ENCODE results near the gene DLX5.
A peak's percentile ranks its signal among the peaks of the same experiment; 100 is the strongest.

DLX5 gene

DNA sequence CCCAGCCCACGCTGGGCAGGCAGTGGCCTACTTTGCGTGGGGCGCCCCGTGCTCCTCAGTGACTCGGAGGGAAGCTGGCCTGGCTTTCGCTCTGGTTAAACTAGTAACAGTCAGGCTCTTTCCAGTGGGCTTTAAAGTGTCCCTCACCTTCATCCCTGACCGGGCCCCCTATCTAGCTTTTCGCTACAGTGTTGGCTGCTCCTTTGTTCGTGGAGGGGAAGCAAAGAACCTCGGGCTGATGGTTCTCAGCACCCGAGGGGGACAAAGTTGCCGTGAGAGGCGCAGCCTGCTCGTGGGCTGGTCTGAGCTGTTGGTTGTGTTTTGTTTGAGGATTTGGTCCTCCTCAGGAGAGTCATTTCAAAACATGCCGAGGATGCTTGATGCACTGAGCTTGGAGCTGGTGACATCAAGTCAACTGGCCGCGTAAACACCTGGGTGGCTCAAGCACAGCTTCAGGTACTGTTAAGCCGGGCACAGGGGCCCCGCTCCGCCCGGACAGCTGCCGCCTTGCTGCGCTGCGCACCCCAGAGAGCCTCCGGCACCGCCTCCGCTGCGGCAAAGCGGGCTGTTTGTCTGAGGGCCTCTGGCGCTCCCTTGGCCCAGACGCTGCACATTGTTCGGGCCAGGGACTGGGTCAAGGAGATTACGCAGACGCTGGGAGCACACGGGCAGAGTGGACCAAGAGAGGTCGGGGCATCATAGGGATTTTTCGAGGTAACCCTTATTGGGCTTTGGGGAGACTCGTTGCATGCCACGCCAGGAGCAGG is 17.6 kb downstream of the DLX5 start:
- H3K4me3 ChIP-seq (ENCODE audit: low read depth, low read length): no peak overlapping the region
- no peak for DNase-seq (ENCODE audit: low read depth)
- TF ChIP-seq, protein P1, sequence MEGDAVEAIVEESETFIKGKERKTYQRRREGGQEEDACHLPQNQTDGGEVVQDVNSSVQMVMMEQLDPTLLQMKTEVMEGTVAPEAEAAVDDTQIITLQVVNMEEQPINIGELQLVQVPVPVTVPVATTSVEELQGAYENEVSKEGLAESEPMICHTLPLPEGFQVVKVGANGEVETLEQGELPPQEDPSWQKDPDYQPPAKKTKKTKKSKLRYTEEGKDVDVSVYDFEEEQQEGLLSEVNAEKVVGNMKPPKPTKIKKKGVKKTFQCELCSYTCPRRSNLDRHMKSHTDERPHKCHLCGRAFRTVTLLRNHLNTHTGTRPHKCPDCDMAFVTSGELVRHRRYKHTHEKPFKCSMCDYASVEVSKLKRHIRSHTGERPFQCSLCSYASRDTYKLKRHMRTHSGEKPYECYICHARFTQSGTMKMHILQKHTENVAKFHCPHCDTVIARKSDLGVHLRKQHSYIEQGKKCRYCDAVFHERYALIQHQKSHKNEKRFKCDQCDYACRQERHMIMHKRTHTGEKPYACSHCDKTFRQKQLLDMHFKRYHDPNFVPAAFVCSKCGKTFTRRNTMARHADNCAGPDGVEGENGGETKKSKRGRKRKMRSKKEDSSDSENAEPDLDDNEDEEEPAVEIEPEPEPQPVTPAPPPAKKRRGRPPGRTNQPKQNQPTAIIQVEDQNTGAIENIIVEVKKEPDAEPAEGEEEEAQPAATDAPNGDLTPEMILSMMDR (IDR thresholded peaks at IDR 0.05; ENCODE audit: insufficient read depth, low read depth, low read length, missing control alignments): no peak

DNA sequence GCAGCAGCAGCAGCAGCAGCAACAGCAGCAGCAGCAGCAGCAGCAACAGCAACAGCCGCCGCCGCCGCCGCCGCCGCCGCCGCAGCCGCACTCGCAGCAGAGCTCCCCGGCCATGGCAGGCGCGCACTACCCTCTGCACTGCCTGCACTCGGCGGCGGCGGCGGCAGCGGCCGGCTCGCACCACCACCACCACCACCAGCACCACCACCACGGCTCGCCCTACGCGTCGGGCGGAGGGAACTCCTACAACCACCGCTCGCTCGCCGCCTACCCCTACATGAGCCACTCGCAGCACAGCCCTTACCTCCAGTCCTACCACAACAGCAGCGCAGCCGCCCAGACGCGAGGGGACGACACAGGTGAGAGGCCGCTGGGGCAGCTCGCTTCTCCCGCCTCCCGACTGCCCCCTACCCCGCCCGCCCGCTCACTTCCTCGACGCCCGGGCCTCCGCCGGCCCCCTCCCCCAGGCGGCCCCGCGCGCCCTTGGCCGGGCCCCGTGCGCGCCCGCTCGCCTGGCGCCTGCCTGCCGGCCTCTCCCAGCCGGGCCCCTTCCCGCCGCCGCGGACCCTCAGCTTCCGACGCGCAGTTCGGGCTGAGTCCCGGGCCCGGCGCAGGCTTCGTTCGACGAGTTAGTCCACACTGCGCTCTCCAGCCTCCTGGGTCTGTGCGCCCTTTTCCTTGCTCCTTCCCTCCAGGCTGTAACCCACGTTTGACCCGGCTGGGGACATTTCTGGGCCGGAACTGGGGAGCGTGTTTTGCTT is 18.4 kb downstream of the DLX5 start:
- H3K4me3 ChIP-seq (ENCODE audit: low read depth, low read length): 0 out of 2 replicates have a peak overlapping the region, but pooled peaks have one; percentile 28
- TF ChIP-seq, protein P1 (IDR thresholded peaks at IDR 0.05; ENCODE audit: insufficient read depth, low read depth, low read length, missing control alignments): no peak
- DNase-seq (ENCODE audit: low read depth): peak; percentile 41

DNA sequence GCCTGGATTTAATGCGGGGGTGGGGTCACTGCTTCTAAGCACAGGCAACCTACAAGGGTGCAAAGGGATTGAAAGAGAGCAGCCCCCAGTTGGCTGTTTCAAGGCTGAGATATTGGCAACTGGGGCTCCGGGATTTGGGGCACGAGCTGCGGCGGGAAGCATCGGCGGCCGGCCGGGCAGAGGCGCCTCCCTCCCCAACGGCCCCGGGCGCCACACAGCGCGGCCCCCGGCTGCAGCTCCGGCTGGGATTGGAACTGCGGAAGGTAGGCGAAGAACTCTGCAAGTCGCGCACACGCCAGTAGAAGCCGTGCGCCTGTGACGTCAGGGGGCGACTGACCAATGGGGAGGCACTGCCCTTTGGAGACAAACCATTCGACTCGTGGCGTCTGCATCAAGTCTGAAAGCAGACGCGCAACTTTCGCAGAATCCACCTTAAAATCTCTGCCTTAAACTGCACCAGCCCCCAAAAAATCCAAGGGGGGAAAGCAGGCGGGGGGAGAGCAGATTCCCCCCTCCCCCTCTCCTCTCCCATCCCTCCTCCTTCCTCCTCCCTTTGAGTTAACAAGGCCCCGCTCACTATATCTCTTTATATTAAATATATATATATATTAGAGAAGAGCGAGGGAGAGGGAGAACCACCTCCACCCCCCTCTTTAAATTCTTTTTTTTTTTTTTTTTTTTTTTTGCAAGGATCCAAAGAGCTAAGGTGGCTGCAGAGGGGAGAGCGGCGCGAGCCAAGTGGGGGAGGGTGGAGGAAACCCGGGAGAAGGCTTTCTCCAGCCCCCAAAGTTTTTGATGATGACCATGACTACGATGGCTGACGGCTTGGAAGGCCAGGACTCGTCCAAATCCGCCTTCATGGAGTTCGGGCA is 19.2 kb downstream of the DLX5 start, which contains the start of gene DLX6:
TSS of gene DLX6 (plus strand) at position 371 of the 872 bp plus-strand sequence. CDS start at position 796, 425 bp downstream.
- DNase-seq (ENCODE audit: low read depth): peak; percentile 37
- TF ChIP-seq, protein P1 (IDR thresholded peaks at IDR 0.05; ENCODE audit: insufficient read depth, low read depth, low read length, missing control alignments): no peak
- peak within 1 kb of the TSS; percentile 28; the same call in 1 of the 2 replicates for H3K4me3 ChIP-seq (ENCODE audit: low read depth, low read length)

DNA sequence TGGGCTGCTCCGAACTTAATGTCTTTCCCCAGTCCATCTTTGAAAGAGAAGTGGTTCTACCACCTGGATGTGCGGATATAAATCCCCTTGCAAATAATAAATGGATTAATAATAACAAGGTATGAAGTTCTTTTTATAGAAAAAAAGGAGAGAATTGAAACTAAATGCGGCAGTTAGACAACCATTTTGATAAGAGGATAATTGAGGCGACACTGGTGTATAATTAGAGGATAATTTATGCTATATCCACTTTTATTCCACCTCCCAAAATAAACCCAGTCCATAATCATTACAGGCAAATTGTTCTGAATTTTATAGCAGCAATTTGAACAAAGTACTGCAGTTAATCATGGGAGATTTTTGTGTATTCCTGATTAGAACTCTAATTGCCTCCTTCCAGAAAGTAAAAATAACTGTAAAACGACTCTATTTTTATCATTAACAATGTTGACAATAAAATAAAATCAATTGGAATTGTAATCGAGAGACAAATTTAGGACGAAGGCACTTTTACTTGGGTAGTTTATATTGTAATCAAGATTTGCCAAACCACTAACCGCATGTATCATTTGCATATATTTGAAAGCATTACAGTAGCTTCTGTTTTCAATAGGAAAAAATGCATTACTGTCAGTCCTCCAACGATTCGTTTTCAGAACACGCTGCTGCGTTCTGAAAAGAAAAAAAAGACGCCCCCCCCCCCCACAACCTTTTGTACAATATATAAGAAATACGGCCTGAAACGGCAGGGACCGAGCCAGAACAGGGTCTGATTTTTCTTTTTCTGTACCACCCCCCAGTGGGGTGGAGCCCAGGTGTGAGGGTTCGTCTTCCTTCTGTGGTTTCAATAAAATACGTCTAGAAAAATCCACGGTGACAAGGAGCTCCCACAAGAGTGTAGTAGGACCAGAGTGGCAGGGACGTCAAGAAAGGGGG is 20.1 kb downstream of the DLX5 start:
- DNase-seq (ENCODE audit: low read depth): no peak
- TF ChIP-seq, protein P1 (IDR thresholded peaks at IDR 0.05; ENCODE audit: insufficient read depth, low read depth, low read length, missing control alignments): no peak
- H3K4me3 ChIP-seq (ENCODE audit: low read depth, low read length): no peak overlapping the region

DNA sequence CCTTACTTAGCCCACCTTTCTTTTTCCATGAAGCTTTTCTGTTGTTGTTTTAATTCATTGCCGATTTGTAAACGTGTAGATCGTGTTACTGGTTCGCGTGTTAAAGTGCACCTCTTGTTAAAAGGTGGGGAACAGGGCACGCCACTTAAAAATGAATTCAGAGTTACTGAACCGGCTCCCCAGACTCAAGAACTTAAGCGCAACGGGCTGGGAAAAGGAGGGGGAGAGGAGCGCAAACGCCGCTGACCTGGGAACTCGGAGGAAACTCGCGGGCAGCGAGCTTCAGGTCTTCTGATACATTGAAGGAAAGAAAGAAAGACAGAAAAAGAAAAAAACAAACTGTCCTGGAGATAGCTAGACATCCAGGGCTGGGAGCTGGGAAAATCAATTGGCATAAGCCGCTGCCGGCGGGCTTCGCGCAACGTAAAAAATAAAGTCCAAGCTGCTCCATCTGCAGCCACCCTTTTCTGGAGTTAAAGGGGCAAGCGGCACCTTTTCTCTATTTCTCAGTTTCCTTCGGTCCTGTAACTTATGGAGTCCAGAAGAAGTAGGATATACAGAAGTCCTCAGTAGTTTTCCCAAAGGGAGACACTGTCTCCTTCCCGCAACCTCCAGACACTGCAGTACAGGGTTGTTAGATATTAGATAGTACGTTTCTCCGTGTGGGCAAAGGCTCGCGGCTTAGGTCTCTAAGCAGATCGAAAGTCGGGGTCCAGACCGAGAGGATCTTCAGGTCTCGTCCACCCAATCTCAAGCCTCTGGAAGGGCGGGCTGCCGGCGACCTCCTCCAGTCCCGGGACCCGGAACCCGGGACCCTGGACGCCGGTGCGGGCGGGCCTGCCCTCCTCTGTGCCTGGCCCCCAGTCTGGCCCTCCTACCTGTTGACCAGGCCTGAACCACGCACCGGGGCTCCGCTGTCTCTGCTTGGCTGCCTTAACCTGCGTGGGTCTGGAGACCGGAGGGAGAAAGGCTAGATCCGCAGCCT is 21.1 kb downstream of the DLX5 start:
- no peak overlapping the region for H3K4me3 ChIP-seq (ENCODE audit: low read depth, low read length)
- TF ChIP-seq, protein P1 (IDR thresholded peaks at IDR 0.05; ENCODE audit: insufficient read depth, low read depth, low read length, missing control alignments): no peak
- DNase-seq (ENCODE audit: low read depth): no peak
